K562 (cell line): ENCODE measurements around the gene NAT10. TPM values are rescaled to one million over a fixed set of nuclear protein-coding genes. Genes with fewer than 3 reads are reported as not detected.

Source experiments
- ATAC-seq: fragments of 200-7000 bp; cut with Tn5 transposase; 3 replicates; pipeline ENCODE4 v1.9.1; 2020; ENCODE audit warnings: moderate library complexity
- BruUV-seq: library from RNA; stranded (reverse); fragments of 400-500 nt; replicated peaks from 2 replicates; lab custom pipeline; 2021; lab: Mats Ljungman, UMichigan
- CTCF ChIA-PET: fragments of 300-600 bp; formaldehyde crosslinking; extraction: SDS; loops from one replicate; lab custom pipeline; 2021; ENCODE audit warnings: low intra/inter-chr PET ratio; lab: Yijun Ruan, JAX
- POLR2A ChIA-PET: fragments of 300-600, 350-650 bp; sonication (Branson Sonifier 250); formaldehyde crosslinking; extraction: SDS; loops from one replicate; lab custom pipeline; 2021; ENCODE audit warnings: antibody characterized with exemption, inconsistent platforms; lab: Yijun Ruan, JAX
- DNase-seq, 4 experiments: peaks; one replicate each; pipeline versions ENCODE4 v3.0.0 to v3.0.0-alpha.2; 2011 to 2018; ENCODE audit warnings: low spot score in 3 of 4, mixed read lengths in 3 of 4; ENCODE audit errors: extremely low read depth in 1 of 4
- FAIRE-seq: peaks from 2 replicates; lab custom pipeline; 2011; peaks lifted over from hg19 to GRCh38; lab: Jason Lieb, UNC
- H2AFZ ChIP-seq: 2 replicates; pipeline ENCODE4 v1.6.0; 2011; ENCODE audit warnings: low read depth, low read length, control low read depth, inconsistent platforms
- H3K27ac ChIP-seq: fragments of 200-600 bp; 3 replicates; pipeline ENCODE4 v1.8.0; 2011; ENCODE audit warnings: low read depth, mild to moderate bottlenecking, control low read depth, inconsistent platforms, low read length, moderate library complexity, mixed read lengths; ENCODE audit errors: extremely low read depth
- H3K27me3 ChIP-seq, 2 experiments: fragments of 300-600 bp in 1 of 2; 2 replicates in 1 of 2; 3 replicates in 1 of 2; pipeline versions ENCODE4 v1.6.0 to v1.8.0; 2011; ENCODE audit warnings: inconsistent platforms in 2 of 2, low read length in 2 of 2, mild to moderate bottlenecking in 1 of 2, mixed read lengths in 1 of 2, moderate library complexity in 1 of 2; ENCODE audit not compliant: control insufficient read depth in 2 of 2, insufficient read depth in 2 of 2
- H3K36me3 ChIP-seq: fragments of 300-600 bp; 3 replicates; pipeline ENCODE4 v1.8.0; 2011; ENCODE audit warnings: mild to moderate bottlenecking, low read length, inconsistent platforms; ENCODE audit not compliant: control insufficient read depth, insufficient read depth
- H3K4me1 ChIP-seq, 2 experiments: fragments of 200-600 bp in 1 of 2; replicated peaks in 1 of 2; 2 replicates in 1 of 2; 3 replicates in 1 of 2; pipeline versions ENCODE4 v1.5.1 to v1.8.0; 2011; ENCODE audit warnings: inconsistent platforms in 2 of 2, low read length in 2 of 2, mild to moderate bottlenecking in 1 of 2, mixed read lengths in 1 of 2, moderate library complexity in 1 of 2; ENCODE audit not compliant: control insufficient read depth in 2 of 2, insufficient read depth in 2 of 2
- H3K4me2 ChIP-seq: 2 replicates; pipeline ENCODE4 v1.6.1; 2011; ENCODE audit warnings: low read length, control low read depth, inconsistent platforms, mixed read lengths; ENCODE audit not compliant: insufficient read depth
- H3K4me3 ChIP-seq: fragments of 200-600 bp; sonication (generic), shearing (Covaris generic); 2 replicates; pipeline ENCODE4 v1.5.1; 2016; ENCODE audit warnings: control low read depth, inconsistent platforms
- H3K79me2 ChIP-seq: fragments of 200-600 bp; 3 replicates; pipeline ENCODE4 v1.8.0; 2011; ENCODE audit warnings: low read length, inconsistent platforms; ENCODE audit not compliant: control insufficient read depth, insufficient read depth
- H3K9ac ChIP-seq, 2 experiments: 2 replicates each; pipeline versions ENCODE4 v1.6.0 to v1.6.1; 2011; ENCODE audit warnings: low read depth in 2 of 2, low read length in 2 of 2, control low read depth in 1 of 2, inconsistent platforms in 1 of 2, mild to moderate bottlenecking in 1 of 2, mixed read lengths in 1 of 2; ENCODE audit not compliant: insufficient read depth in 1 of 2
- H3K9me1 ChIP-seq: one replicate; pipeline ENCODE4 v1.6.0; 2011; ENCODE audit warnings: inconsistent platforms, mild to moderate bottlenecking, low read length, moderate library complexity; ENCODE audit not compliant: control insufficient read depth, insufficient read depth
- H3K9me3 ChIP-seq: replicated peaks from 2 replicates; pipeline ENCODE4 v1.5.1; 2011; ENCODE audit warnings: low read depth, low read length, inconsistent platforms; ENCODE audit not compliant: control insufficient read depth, insufficient read depth
- H4K20me1 ChIP-seq: replicated peaks from 2 replicates; pipeline ENCODE4 v1.6.1; 2011; ENCODE audit warnings: low read length, inconsistent platforms, mixed read lengths; ENCODE audit not compliant: control insufficient read depth, insufficient read depth
- CEBPG ChIP-seq, 3 experiments: fragments of 200-800 bp in 1 of 3; sonication (Bioruptor generic) in 1 of 3; sonication (generic) in 1 of 3; formaldehyde crosslinking in 1 of 3; IDR thresholded peaks in 2 of 3; conservative IDR thresholded peaks in 1 of 3; 2 replicates each; pipeline versions ENCODE4 v1.6.1 to v1.8.0; 2016 to 2022; ENCODE audit warnings: missing compliant biosample characterization in 2 of 3, missing genetic modification characterization in 2 of 3, mild to moderate bottlenecking in 1 of 3, missing genetic modification reagents in 1 of 3
- NCOA1 ChIP-seq: fragments of 450-650 bp; IDR thresholded peaks from 2 replicates; pipeline ENCODE4 v1.6.1; 2016; ENCODE audit warnings: low read depth
- RHOXF2B ChIP-seq: fragments of 250-450 bp; sonication (Bioruptor Pico); conservative IDR thresholded peaks from 2 replicates; pipeline ENCODE4 v1.5.1; 2021
- SRF ChIP-seq, 2 experiments: fragments of 250-450, 450-650 bp in 1 of 2; sonication (Bioruptor Pico) in 1 of 2; sonication (generic) in 1 of 2; formaldehyde crosslinking; IDR thresholded peaks; 2 replicates each; pipeline versions ENCODE4 v1.5.0 to v1.5.1; 2020 to 2022; ENCODE audit warnings: mild to moderate bottlenecking in 1 of 2, missing genetic modification reagents in 1 of 2
- ZFP36 ChIP-seq: fragments of 150-350 bp; IDR thresholded peaks from 2 replicates; pipeline ENCODE4 v1.6.1; 2018; ENCODE audit warnings: low read length, low read depth; ENCODE audit not compliant: partially characterized antibody
- ZNF232 ChIP-seq: sonication (generic); formaldehyde crosslinking; IDR thresholded peaks from 2 replicates; pipeline ENCODE4 v1.8.0; 2022; ENCODE audit warnings: mild to moderate bottlenecking, missing genetic modification reagents
- WGBS: fragments of 100-300 bp; shearing (Covaris generic); methylation state at CpG from one replicate; pipeline ENCODE4 v1.1.6; 2016; ENCODE audit warnings: low coverage, mixed read lengths; ENCODE audit not compliant: insufficient coverage; ENCODE audit errors: missing lambda C conversion rate; 5-methylcytosine and 5-hydroxymethylcytosine counted together
- in situ Hi-C: fragments of 300-500 bp; cut with MboI; formaldehyde crosslinking; loops from 4 replicates; pipeline ENCODE4 v1.15.0; 2018; ENCODE audit warnings: inconsistent platforms, mixed read lengths
- intact Hi-C: fragments of 100-400 bp; cut with micrococcal nuclease; formaldehyde crosslinking; loops from 2 replicates; pipeline ENCODE4 v1.14.2; 2022
- polyA plus RNA-seq, 8 experiments: library from polyadenylated mRNA; depleted of rRNA in 4 of 8; stranded (reverse) in 5 of 8; unstranded in 3 of 8; fragments of >200 nt; fragmentation: Nextera tagmentation in 2 of 8; fragmentation: Illumina TruSeq in 1 of 8; extraction: Ambion mirVana in 2 of 8; extraction: Trizol in 1 of 8; gene quantifications; 2 replicates each; pipeline versions ENCODE4 v1.2.1 to v1.2.3, GENCODE V29; 2011 to 2014; ENCODE audit warnings: inconsistent platforms in 1 of 8, missing spikeins in 1 of 8
- total RNA-seq, 7 experiments: library from RNA; depleted of rRNA in 6 of 7; stranded (reverse); fragments of >200 nt in 6 of 7; fragmentation: Illumina TruSeq in 2 of 7; extraction: Trizol in 2 of 7; gene quantifications; 2 replicates each; pipeline versions ENCODE4 v1.2.1 to v1.2.3, GENCODE V29; 2011 to 2021; ENCODE audit warnings: low replicate concordance in 1 of 7
- TF ChIP-seq, protein P1 (sequence below): sonication (generic); formaldehyde crosslinking; IDR thresholded peaks from 2 replicates; pipeline ENCODE4 v1.5.0; 2020; ENCODE audit warnings: missing genetic modification reagents
- TF ChIP-seq, protein P2 (sequence below): fragments of 250-450 bp; sonication (Bioruptor Pico); IDR thresholded peaks from 2 replicates; pipeline ENCODE4 v1.9.0; 2021; ENCODE audit warnings: mild to moderate bottlenecking

The NAT10 gene
- total and polyA plus RNA-seq, 9 of the 15 experiments (the other 6 are each of a cell fraction or from before 2014, with no cell fraction given) = 55.4 to 125 (median 86.3) TPM

DNA sequence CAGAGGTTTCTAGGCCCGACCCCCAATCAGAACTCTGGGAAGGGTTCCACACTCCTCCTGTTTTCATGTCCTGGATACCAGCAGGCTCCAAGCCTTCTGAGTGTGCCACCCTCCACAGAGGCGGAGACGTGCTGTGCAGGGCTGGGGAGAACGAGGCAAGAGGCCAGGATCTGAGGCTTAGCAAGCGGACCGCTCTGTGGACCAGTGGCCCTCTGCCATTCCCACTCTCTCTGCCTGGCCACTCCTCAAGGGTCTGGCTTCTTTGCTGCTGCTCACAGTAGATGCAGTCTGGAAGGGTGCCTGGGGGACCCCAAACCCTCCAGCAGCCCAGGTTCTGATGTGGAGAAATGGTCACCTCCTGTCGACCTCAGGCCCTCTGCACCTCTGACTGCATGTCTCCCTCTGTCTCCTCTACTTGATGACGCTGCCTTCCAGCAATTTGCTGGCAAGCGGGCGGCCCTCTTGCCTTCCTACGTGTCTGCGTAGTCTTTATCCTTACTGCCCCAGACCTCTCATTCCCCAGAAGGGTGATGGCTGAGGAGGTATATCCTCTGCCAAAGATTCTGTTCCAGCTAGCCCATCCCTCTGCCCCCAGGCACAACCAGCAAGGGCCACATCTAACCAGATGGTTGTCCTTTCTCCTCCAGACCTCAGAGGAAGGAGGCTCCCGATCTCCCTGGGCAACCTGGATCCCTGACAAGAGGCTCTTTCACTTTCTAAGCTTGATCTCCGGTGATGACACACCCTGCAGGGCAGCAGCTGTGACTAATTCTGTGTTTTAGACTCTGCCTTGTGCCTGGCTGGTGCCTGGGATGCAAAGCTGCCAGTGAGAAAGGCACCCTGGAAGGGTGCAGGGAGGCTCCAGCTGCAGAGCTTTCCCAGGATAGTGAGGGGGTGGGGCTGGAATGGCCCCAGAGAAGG is 87.3 kb downstream of the NAT10 start:
- no peaks in the 10 kb centered on the region for H3K9me3 ChIP-seq
- H3K79me2 ChIP-seq = no peaks in the 10 kb centered on the region
- POLR2A ChIA-PET = interaction anchor here (0.7 to 2.5 kb wide), 3 partner anchors 8 to 116 kb away, joined by 3 to 9 read pairs (median 6); no protein-coding TSS in a partner anchor
- H3K9ac ChIP-seq = no peak overlapping the region
- no peak overlapping the region for H3K4me3 ChIP-seq
- TF ChIP-seq ZFP36 (no peak), ZNF232 (CRISPR knock-in tag) (no peak), RHOXF2B (CRISPR knock-in tag) (no peak), SRF (CRISPR knock-in tag; IDR thresholded peaks at IDR 0.05) (no peak), CEBPG (CRISPR knock-in tag; IDR thresholded peaks at IDR 0.05) (no peak), CEBPG (tag; conservative IDR thresholded peaks at IDR 0.05 in 1 of 2, IDR thresholded peaks at IDR 0.05 in 1 of 2) (no peak), NCOA1 (no peak)
- TF ChIP-seq, protein P1, sequence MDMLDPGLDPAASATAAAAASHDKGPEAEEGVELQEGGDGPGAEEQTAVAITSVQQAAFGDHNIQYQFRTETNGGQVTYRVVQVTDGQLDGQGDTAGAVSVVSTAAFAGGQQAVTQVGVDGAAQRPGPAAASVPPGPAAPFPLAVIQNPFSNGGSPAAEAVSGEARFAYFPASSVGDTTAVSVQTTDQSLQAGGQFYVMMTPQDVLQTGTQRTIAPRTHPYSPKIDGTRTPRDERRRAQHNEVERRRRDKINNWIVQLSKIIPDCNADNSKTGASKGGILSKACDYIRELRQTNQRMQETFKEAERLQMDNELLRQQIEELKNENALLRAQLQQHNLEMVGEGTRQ (CRISPR knock-in tag) = no peak
- TF ChIP-seq, protein P2, sequence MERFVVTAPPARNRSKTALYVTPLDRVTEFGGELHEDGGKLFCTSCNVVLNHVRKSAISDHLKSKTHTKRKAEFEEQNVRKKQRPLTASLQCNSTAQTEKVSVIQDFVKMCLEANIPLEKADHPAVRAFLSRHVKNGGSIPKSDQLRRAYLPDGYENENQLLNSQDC (CRISPR knock-in tag) = no peak
- TF ChIP-seq, all 486 proteins: peak for 0
- WGBS = 11% methylated on average over 14 of the region's 14 CpGs
- in situ Hi-C loops = no loop called here
- no TSS peak for BruUV-seq
- H3K4me2 ChIP-seq = no peak overlapping the region
- H4K20me1 ChIP-seq = 0 out of 2 replicates have a peak, but pooled peaks cover 5% of the 10 kb centered on the region
- ATAC-seq = peak; percentile 27; the same call in 2 of the 3 replicates
- intact Hi-C loops = no loop called here
- FAIRE-seq = no peak
- no peaks in the 10 kb centered on the region for H3K36me3 ChIP-seq
- H2AFZ ChIP-seq = no peak overlapping the region
- H3K27me3 ChIP-seq = peaks cover 18 to 62% of the 10 kb centered on the region in 2 experiments; a peak in 4 of 5 replicates
- no peak overlapping the region for H3K27ac ChIP-seq
- no peak for DNase-seq
- H3K4me1 ChIP-seq = no peaks in the 10 kb centered on the region
- no peaks in the 10 kb centered on the region for H3K9me1 ChIP-seq
- CTCF ChIA-PET = no interaction called here
